Endodermal cell (in vitro differentiated cells): Measurements from ENCODE around the gene SYNPO2. TPM values are rescaled to one million over a fixed set of nuclear protein-coding genes. Genes with fewer than 3 reads are reported as not detected.

Experiments
- DNase-seq: peaks from one replicate; pipeline ENCODE4 v3.0.0-alpha.2; 2017
- H3K27ac ChIP-seq: 2 replicates; pipeline ENCODE4 v1.5.1; 2013; ENCODE audit warnings: mild to moderate bottlenecking, low read depth, low read length, moderate library complexity
- H3K27me3 ChIP-seq: 2 replicates; pipeline ENCODE4 v1.6.1; 2013; ENCODE audit warnings: mild to moderate bottlenecking, low read length, moderate library complexity; ENCODE audit not compliant: insufficient read depth, control insufficient read depth, poor library complexity, severe bottlenecking
- H3K36me3 ChIP-seq: 2 replicates; pipeline ENCODE4 v1.7.0; 2013; ENCODE audit warnings: mild to moderate bottlenecking, low read length, moderate library complexity; ENCODE audit not compliant: control insufficient read depth, insufficient read depth
- H3K4me1 ChIP-seq: one replicate; pipeline ENCODE4 v1.7.0; 2013; ENCODE audit warnings: low read length; ENCODE audit not compliant: control insufficient read depth, insufficient read depth
- H3K4me3 ChIP-seq: 2 replicates; pipeline ENCODE4 v1.5.1; 2013; ENCODE audit warnings: mild to moderate bottlenecking, low read length, moderate library complexity
- H3K9ac ChIP-seq: 2 replicates; pipeline ENCODE4 v1.6.1; 2013; ENCODE audit warnings: mild to moderate bottlenecking, low read length, moderate library complexity; ENCODE audit not compliant: poor library complexity, severe bottlenecking; ENCODE audit errors: extremely low read depth
- H3K9me3 ChIP-seq: 2 replicates; pipeline ENCODE4 v1.6.1; 2013; ENCODE audit warnings: mild to moderate bottlenecking, low read length, moderate library complexity; ENCODE audit not compliant: control insufficient read depth
- H3K27ac Mint-ChIP-seq: 2 replicates; pipeline ENCODE4 v1.8.0; 2020; ENCODE audit warnings: mixed read lengths
- H3K27me3 Mint-ChIP-seq: 2 replicates; pipeline ENCODE4 v1.8.0; 2021; ENCODE audit warnings: mild to moderate bottlenecking, mixed read lengths; ENCODE audit not compliant: insufficient read depth
- H3K36me3 Mint-ChIP-seq: 2 replicates; pipeline ENCODE4 v1.8.0; 2020; ENCODE audit warnings: low read depth, mixed read lengths
- H3K4me1 Mint-ChIP-seq: 2 replicates; pipeline ENCODE4 v1.8.0; 2020; ENCODE audit warnings: mixed read lengths
- H3K4me3 Mint-ChIP-seq: 2 replicates; pipeline ENCODE4 v1.8.0; 2020; ENCODE audit warnings: mild to moderate bottlenecking, moderate library complexity, mixed read lengths
- H3K9me3 Mint-ChIP-seq: 2 replicates; pipeline ENCODE4 v1.8.0; 2020; ENCODE audit warnings: mild to moderate bottlenecking, mixed read lengths
- WGBS, 2 experiments: methylation state at CpG; one replicate each; pipeline versions ENCODE4 v1.1.5 to v1.1.7; 2013; ENCODE audit warnings: missing lambda C conversion rate in 2 of 2, mixed read lengths in 1 of 2; ENCODE audit not compliant: insufficient coverage in 1 of 2, insufficient read length in 1 of 2; 5-methylcytosine and 5-hydroxymethylcytosine counted together
- total RNA-seq, 2 donors: library from RNA; stranded (reverse); fragmentation: NEBNext Ultra II Directional in 1 of 2; extraction: Animal tissue kit (Norgen Biotek cat#: 25700) in 1 of 2; gene quantifications; 2 replicates in 1 of 2; 3 replicates in 1 of 2; pipeline ENCODE4 v1.2.1, GENCODE V29; 2021
- TF ChIP-seq, protein P1 (sequence below): fragments of 200-600 bp; sonication (generic); conservative IDR thresholded peaks from 2 replicates; pipeline ENCODE4 v1.5.0; 2021; ENCODE audit warnings: antibody characterized with exemption, mild to moderate bottlenecking

Gene SYNPO2
- total RNA-seq, 2 donors from 2014 or later, result 0.09 to 0.37 TPM

GRCh38 chr4:118910221-118910620, 21.6 kb downstream of the SYNPO2 start:
- H3K27me3 Mint-ChIP-seq, result no peaks in the 10 kb centered on the region
- Histone ChIP-seq H3K4me1 (no peaks in the 10 kb centered on the region), H3K27me3 (no peaks in the 10 kb centered on the region), H3K4me3 (no peak overlapping the region), H3K9me3 (no peaks in the 10 kb centered on the region), H3K9ac (no peak overlapping the region), H3K36me3 (no peaks in the 10 kb centered on the region), H3K27ac (no peak overlapping the region)
- H3K9me3 Mint-ChIP-seq, result no peaks in the 10 kb centered on the region
- no peak overlapping the region for H3K27ac Mint-ChIP-seq
- TF ChIP-seq, protein P1, sequence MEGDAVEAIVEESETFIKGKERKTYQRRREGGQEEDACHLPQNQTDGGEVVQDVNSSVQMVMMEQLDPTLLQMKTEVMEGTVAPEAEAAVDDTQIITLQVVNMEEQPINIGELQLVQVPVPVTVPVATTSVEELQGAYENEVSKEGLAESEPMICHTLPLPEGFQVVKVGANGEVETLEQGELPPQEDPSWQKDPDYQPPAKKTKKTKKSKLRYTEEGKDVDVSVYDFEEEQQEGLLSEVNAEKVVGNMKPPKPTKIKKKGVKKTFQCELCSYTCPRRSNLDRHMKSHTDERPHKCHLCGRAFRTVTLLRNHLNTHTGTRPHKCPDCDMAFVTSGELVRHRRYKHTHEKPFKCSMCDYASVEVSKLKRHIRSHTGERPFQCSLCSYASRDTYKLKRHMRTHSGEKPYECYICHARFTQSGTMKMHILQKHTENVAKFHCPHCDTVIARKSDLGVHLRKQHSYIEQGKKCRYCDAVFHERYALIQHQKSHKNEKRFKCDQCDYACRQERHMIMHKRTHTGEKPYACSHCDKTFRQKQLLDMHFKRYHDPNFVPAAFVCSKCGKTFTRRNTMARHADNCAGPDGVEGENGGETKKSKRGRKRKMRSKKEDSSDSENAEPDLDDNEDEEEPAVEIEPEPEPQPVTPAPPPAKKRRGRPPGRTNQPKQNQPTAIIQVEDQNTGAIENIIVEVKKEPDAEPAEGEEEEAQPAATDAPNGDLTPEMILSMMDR, result no peak
- 100% methylated on average over 3 of the region's 3 CpGs; no CpG with 5 or more reads in 1 of the 2 experiments for WGBS, 2 experiments
- no peaks in the 10 kb centered on the region for H3K36me3 Mint-ChIP-seq
- H3K4me3 Mint-ChIP-seq, result no peak overlapping the region
- no peaks in the 10 kb centered on the region for H3K4me1 Mint-ChIP-seq
- no peak for DNase-seq

GRCh38 chr4:118911238-118911703, 22.6 kb downstream of the SYNPO2 start:
- no peak overlapping the region for H3K4me3 ChIP-seq

DNA sequence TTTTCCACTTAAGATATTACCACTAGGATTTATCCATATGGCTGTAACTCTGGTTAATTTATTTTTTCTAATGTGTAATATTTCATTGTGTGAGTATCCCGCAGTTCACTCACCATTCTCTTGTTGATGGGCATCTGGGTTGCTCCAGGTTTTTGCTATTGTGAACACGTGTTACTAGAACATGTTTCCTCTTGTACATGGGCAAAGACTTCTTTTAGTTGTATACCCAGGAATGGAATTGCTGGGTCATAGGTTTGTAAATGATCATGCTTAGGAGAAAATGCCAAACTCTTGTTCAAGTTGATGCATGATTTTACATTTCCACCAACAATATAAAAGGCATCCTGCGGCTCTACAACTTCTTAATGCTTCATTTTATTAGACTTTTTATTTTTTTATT, 26.8 kb downstream of the SYNPO2 start:
- H3K4me3 ChIP-seq, result no peak overlapping the region
- no peak for DNase-seq
- Mint-ChIP-seq H3K9me3 (no peaks in the 10 kb centered on the region), H3K27ac (no peak overlapping the region), H3K4me3 (no peak overlapping the region), H3K4me1 (no peaks in the 10 kb centered on the region), H3K36me3 (no peaks in the 10 kb centered on the region), H3K27me3 (no peaks in the 10 kb centered on the region)
- no peaks in the 10 kb centered on the region for H3K36me3 ChIP-seq
- TF ChIP-seq, protein P1, result no peak
- no peaks in the 10 kb centered on the region for H3K4me1 ChIP-seq
- H3K27ac ChIP-seq, result no peak overlapping the region
- no peak overlapping the region for H3K9ac ChIP-seq
- no peaks in the 10 kb centered on the region for H3K9me3 ChIP-seq
- no peaks in the 10 kb centered on the region for H3K27me3 ChIP-seq
- 80 to 96% methylated on average over 2 to 3 of the region's 3 CpGs for WGBS, 2 experiments

More at GRCh38 chr4:118911238-118911703, 22.6 kb downstream of the SYNPO2 start:
- H3K27ac ChIP-seq, result no peak overlapping the region
- no peaks in the 10 kb centered on the region for H3K4me1 ChIP-seq
- no peaks in the 10 kb centered on the region for H3K36me3 ChIP-seq
- H3K4me3 Mint-ChIP-seq, result no peak overlapping the region
- no peak overlapping the region for H3K9ac ChIP-seq
- no peaks in the 10 kb centered on the region for H3K9me3 Mint-ChIP-seq
- no peak overlapping the region for H3K27ac Mint-ChIP-seq
- no peaks in the 10 kb centered on the region for H3K27me3 Mint-ChIP-seq
- WGBS, 2 experiments, result 90 to 93% methylated on average over 3 of the region's 3 CpGs
- TF ChIP-seq, protein P1, result no peak
- no peak for DNase-seq
- no peaks in the 10 kb centered on the region for H3K27me3 ChIP-seq
- no peaks in the 10 kb centered on the region for H3K9me3 ChIP-seq
- H3K36me3 Mint-ChIP-seq, result no peaks in the 10 kb centered on the region
- H3K4me1 Mint-ChIP-seq, result no peaks in the 10 kb centered on the region
